HFFc6 (cell line): ENCODE measurements around the gene TMIGD1. TPM values are rescaled to one million over a fixed set of nuclear protein-coding genes. Genes with fewer than 3 reads are reported as not detected.
"Not testable (repeated sequence)": the region's sequence is repeated elsewhere in the genome, so short reads cannot be mapped to it uniquely, and the experiment has no call there.

ENCODE experiments used
- DNase-seq: peaks from one replicate; pipeline ENCODE4 v3.0.0-alpha.2; 2018
- H3K27ac Mint-ChIP-seq: 2 replicates; pipeline ENCODE4 v1.8.0; 2020; ENCODE audit warnings: mild to moderate bottlenecking, mixed read lengths
- H3K27me3 Mint-ChIP-seq: 2 replicates; pipeline ENCODE4 v1.8.0; 2021; ENCODE audit warnings: mild to moderate bottlenecking, moderate library complexity, mixed read lengths; ENCODE audit not compliant: insufficient read depth
- H3K36me3 Mint-ChIP-seq: 2 replicates; pipeline ENCODE4 v1.8.0; 2021; ENCODE audit warnings: low read depth, mixed read lengths
- H3K4me1 Mint-ChIP-seq: 2 replicates; pipeline ENCODE4 v1.8.0; 2020; ENCODE audit warnings: low read depth, mixed read lengths
- H3K4me3 Mint-ChIP-seq: 2 replicates; pipeline ENCODE4 v1.8.0; 2020; ENCODE audit warnings: mild to moderate bottlenecking, moderate library complexity, mixed read lengths
- H3K9me3 Mint-ChIP-seq: 2 replicates; pipeline ENCODE4 v1.8.0; 2020; ENCODE audit warnings: mild to moderate bottlenecking, mixed read lengths
- total RNA-seq, 6 experiments: library from RNA; stranded (reverse); fragmentation: NEBNext Ultra II Directional; extraction: Animal tissue kit (Norgen Biotek cat#: 25700); gene quantifications; 2 replicates in 1 of 6; 3 replicates in 5 of 6; pipeline ENCODE4 v1.2.3, GENCODE V29; 2021
- TF ChIP-seq, protein P1 (sequence below): fragments of 200-600 bp; sonication (generic); IDR thresholded peaks from 2 replicates; pipeline ENCODE4 v1.5.0; 2021; ENCODE audit warnings: antibody characterized with exemption, mild to moderate bottlenecking

The TMIGD1 gene
- total RNA-seq, 6 experiments from 2014 or later = not detected

DNA sequence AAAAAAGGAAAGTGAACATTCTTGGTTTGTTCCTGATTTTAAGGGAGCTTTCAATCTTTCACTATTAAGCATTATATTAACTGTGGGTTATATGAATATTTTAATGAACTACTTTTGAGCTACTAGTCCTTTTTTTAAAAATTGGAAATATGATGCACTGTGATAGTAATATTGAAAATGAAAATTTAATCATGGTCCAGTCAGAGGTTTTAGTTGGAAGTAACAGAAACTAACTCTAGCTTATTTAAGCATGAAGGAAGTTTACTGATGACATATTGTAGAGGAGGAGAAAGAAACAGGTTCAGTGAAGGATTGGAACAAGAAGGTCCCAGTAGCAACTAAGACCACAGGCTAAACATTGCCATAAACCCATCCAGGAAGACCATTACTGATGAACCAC is 20.8 kb upstream of the TMIGD1 start:
- H3K4me3 Mint-ChIP-seq = no peak overlapping the region
- no peak for DNase-seq
- TF ChIP-seq, protein P1, sequence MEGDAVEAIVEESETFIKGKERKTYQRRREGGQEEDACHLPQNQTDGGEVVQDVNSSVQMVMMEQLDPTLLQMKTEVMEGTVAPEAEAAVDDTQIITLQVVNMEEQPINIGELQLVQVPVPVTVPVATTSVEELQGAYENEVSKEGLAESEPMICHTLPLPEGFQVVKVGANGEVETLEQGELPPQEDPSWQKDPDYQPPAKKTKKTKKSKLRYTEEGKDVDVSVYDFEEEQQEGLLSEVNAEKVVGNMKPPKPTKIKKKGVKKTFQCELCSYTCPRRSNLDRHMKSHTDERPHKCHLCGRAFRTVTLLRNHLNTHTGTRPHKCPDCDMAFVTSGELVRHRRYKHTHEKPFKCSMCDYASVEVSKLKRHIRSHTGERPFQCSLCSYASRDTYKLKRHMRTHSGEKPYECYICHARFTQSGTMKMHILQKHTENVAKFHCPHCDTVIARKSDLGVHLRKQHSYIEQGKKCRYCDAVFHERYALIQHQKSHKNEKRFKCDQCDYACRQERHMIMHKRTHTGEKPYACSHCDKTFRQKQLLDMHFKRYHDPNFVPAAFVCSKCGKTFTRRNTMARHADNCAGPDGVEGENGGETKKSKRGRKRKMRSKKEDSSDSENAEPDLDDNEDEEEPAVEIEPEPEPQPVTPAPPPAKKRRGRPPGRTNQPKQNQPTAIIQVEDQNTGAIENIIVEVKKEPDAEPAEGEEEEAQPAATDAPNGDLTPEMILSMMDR = no peak

DNA sequence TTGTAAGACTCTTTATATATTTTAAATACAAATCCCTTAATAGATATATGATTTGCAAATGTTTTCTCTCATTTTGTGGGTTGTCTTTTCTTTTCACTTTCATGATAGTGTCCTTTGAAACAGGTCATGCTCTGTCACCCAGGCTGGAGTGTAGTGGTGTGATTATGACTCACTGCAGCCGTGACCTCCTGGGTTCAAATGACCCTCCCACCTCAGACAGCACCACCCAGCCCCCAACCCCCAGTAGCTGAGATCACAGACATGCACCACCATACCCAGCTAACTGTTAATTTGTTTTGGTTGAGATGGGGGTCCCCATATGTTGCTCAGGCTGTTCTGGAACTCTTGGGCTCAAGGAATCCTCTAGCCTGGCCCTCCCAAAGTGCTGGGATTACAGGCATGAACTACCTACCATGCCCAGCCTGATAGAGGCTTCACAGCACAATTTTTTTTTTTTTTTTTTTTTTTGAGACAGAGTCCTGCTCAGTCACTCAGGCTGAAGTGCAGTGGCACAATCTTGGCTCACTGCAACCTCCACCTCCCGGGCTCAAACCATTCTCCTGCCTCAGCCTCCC is 18.5 kb upstream of the TMIGD1 start:
- no peak for DNase-seq
- Mint-ChIP-seq H3K4me1 (peaks cover 13% of the 10 kb centered on the region), H3K9me3 (no peaks in the 10 kb centered on the region), H3K4me3 (no peak overlapping the region), H3K27ac (no peak overlapping the region), H3K27me3 (peaks cover 3% of the 10 kb centered on the region), H3K36me3 (no peaks in the 10 kb centered on the region)
- TF ChIP-seq, protein P1 = no peak

More for the DNA sequence above, 20.8 kb upstream of the TMIGD1 start:
- no peak overlapping the region for H3K27ac Mint-ChIP-seq
- no peaks in the 10 kb centered on the region for H3K9me3 Mint-ChIP-seq
- peaks cover 3% of the 10 kb centered on the region for H3K27me3 Mint-ChIP-seq
- peaks cover 13% of the 10 kb centered on the region for H3K4me1 Mint-ChIP-seq
- H3K36me3 Mint-ChIP-seq = no peaks in the 10 kb centered on the region

DNA sequence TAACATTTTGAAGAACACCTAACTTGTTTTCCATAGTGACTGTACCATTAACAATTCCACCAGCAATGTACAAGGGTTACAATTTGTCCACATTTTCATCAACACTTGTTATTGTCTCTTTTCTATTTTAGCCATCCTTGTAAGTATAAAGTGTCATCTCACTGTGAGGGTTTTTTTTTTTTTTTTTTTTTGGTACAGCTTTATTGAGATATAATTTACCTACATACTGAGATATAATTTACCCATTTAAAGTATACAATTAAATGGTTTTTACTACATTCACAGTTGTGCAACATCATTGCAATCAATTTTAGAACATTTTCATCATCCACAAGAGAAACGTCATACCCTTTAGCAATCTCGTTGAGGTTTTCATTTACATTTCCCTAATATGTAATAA is 17.9 kb upstream of the TMIGD1 start:
- TF ChIP-seq, protein P1 = no peak
- no peaks in the 10 kb centered on the region for H3K36me3 Mint-ChIP-seq
- peaks cover 13% of the 10 kb centered on the region for H3K4me1 Mint-ChIP-seq
- no peak for DNase-seq
- no peak overlapping the region for H3K27ac Mint-ChIP-seq
- peaks cover 5% of the 10 kb centered on the region for H3K27me3 Mint-ChIP-seq
- H3K9me3 Mint-ChIP-seq = no peaks in the 10 kb centered on the region
- no peak overlapping the region for H3K4me3 Mint-ChIP-seq

DNA sequence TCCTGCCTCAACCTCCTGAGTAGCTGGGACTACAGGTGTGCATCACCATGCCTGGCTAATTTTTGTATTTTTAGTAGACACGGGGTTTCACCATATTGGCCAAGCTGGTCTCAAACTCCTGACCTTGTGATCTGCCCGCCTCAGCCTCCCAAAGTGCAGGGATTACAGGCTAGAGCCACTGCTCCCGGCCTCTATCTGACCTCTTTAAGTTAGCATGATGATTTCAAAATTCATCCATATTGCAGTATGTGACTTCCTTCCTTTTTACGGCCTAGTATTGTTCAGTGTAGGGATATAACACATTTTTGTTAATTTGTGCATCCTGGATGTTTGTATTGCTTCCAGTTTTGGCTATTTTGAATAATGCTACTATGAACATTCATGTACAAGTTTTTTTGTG is 17.4 kb upstream of the TMIGD1 start:
- DNase-seq, H3K27ac Mint-ChIP-seq, H3K27me3 Mint-ChIP-seq, H3K4me3 Mint-ChIP-seq, H3K9me3 Mint-ChIP-seq, H3K36me3 Mint-ChIP-seq: not testable (repeated sequence)
- H3K4me1 Mint-ChIP-seq = peaks cover 14% of the 10 kb centered on the region

DNA sequence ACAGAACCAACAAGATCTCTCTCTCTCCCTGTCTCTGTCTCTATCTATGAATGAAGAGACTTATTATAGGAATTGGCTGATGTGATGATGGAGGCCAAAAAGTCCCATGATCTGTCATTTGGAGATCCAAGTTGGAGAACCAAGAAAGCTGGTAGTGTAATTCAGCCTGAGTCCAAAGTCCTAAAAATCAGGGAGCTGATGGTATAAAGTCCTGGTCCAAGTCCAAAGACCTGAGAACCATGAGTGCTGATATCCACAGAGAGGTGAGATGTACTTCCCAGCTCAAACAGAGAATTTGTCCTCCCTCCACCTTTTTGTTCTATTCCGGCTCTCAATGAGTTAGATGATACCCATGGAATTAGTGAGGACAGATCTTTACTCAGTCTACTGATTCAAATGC is 15.4 kb upstream of the TMIGD1 start:
- Mint-ChIP-seq H3K27ac (no peak overlapping the region), H3K36me3 (no peaks in the 10 kb centered on the region), H3K27me3 (peaks cover 5% of the 10 kb centered on the region; the same call in 1 of the 2 replicates), H3K9me3 (no peaks in the 10 kb centered on the region), H3K4me3 (no peak overlapping the region), H3K4me1 (peaks cover 27% of the 10 kb centered on the region)
- TF ChIP-seq, protein P1 = no peak
- DNase-seq = no peak

DNA sequence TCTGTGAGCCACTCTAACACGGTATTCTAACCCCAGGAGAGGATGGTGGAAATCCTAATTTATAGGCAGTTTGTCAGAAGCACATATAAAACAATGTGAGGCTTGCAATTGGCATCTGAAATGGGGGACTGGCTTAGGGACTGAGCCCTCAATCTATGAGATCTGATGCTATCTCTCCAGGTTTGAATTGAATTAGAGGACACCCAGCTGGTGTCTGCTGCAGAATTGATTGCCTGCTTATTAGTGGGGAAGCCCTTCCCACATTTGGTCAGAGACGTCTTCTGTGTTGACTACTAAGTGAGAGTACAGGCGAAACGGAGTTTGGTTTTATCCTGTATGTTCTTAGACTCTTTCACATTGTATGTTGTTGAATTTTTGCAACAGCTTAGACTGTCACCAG is 13.6 kb upstream of the TMIGD1 start:
- TF ChIP-seq, protein P1 = no peak
- H3K27ac Mint-ChIP-seq = no peak overlapping the region
- peaks cover 27% of the 10 kb centered on the region for H3K4me1 Mint-ChIP-seq
- no peak overlapping the region for H3K4me3 Mint-ChIP-seq
- no peak for DNase-seq
- H3K36me3 Mint-ChIP-seq = no peaks in the 10 kb centered on the region
- H3K9me3 Mint-ChIP-seq = no peaks in the 10 kb centered on the region
- 0 out of 2 replicates have a peak, but pooled peaks cover 2% of the 10 kb centered on the region for H3K27me3 Mint-ChIP-seq
